NCI-H82 treated with DMSO at 0.1 percent for 48 hours (cell line): ENCODE results near the gene SUPT3H.
"Not testable (repeated sequence)": the region's sequence is repeated elsewhere in the genome, so short reads cannot be mapped to it uniquely, and the experiment has no call there.

Experiments
- DNase-seq: peaks from one replicate; lab custom pipeline; 2025; ENCODE audit not compliant: unreplicated experiment; lab: John Stamatoyannopoulos, UW

Gene SUPT3H

GRCh38 chr6:45074439-45074838, 303.3 kb downstream of the SUPT3H start:
- DNase-seq: no peak

- no peak for DNase-seq
These were observed 304.0 kb downstream of the SUPT3H start for GRCh38 chr6:45073771-45074170.

GRCh38 chr6:45072673-45073072, 305.1 kb downstream of the SUPT3H start:
- DNase-seq: no peak

- no peak for DNase-seq
These were observed 305.7 kb downstream of the SUPT3H start for GRCh38 chr6:45072016-45072415.

- no peak for DNase-seq
These were observed 308.6 kb downstream of the SUPT3H start for GRCh38 chr6:45069091-45069490.

- DNase-seq: not testable (repeated sequence)
These were observed 310.3 kb downstream of the SUPT3H start for GRCh38 chr6:45067446-45067845.

- not testable (repeated sequence) for DNase-seq
These were observed 315.1 kb downstream of the SUPT3H start for GRCh38 chr6:45062659-45063058.

- no peak for DNase-seq
These were observed 320.0 kb downstream of the SUPT3H start for GRCh38 chr6:45057711-45058110.

- DNase-seq: no peak
These were observed 323.1 kb downstream of the SUPT3H start for GRCh38 chr6:45054610-45055009.

GRCh38 chr6:45052325-45052724, 325.4 kb downstream of the SUPT3H start:
- DNase-seq: no peak

GRCh38 chr6:45049188-45049843, 328.4 kb downstream of the SUPT3H start:
- no peak for DNase-seq

GRCh38 chr6:45047573-45047972, 330.2 kb downstream of the SUPT3H start:
- no peak for DNase-seq

- no peak for DNase-seq
These were observed 332.5 kb downstream of the SUPT3H start for GRCh38 chr6:45045253-45045601.

- no peak for DNase-seq
These were observed 333.1 kb downstream of the SUPT3H start for GRCh38 chr6:45044510-45045252.

GRCh38 chr6:45044086-45044485, 333.6 kb downstream of the SUPT3H start:
- DNase-seq: no peak

GRCh38 chr6:45042673-45043072, 335.1 kb downstream of the SUPT3H start:
- DNase-seq: not testable (repeated sequence)

- no peak for DNase-seq
These were observed 339.5 kb downstream of the SUPT3H start for GRCh38 chr6:45038226-45038625.

- DNase-seq: no peak
These were observed 341.6 kb downstream of the SUPT3H start for GRCh38 chr6:45036103-45036502.

GRCh38 chr6:45032426-45032825, 345.3 kb downstream of the SUPT3H start:
- no peak for DNase-seq

GRCh38 chr6:45031601-45032000, 346.1 kb downstream of the SUPT3H start:
- no peak for DNase-seq

GRCh38 chr6:45027126-45027525, 350.6 kb downstream of the SUPT3H start:
- no peak for DNase-seq

GRCh38 chr6:45026003-45026516, 351.7 kb downstream of the SUPT3H start:
- DNase-seq: no peak
